NOMO-1 treated with dmso at 0.1 percent for 144 hours (cell line): ENCODE results near the gene SFXN5.
"Not testable (repeated sequence)": the region's sequence is repeated elsewhere in the genome, so short reads cannot be mapped to it uniquely, and the experiment has no call there.

Experiments
- DNase-seq: peaks from one replicate; lab custom pipeline; 2025; ENCODE audit not compliant: unreplicated experiment; lab: John Stamatoyannopoulos, UW

SFXN5 gene

GRCh38 chr2:73101626-73102256 lies 30.2 kb upstream of the SFXN5 start:
- no peak for DNase-seq

GRCh38 chr2:73100956-73101355 lies 29.4 kb upstream of the SFXN5 start:
- no peak for DNase-seq

- no peak for DNase-seq
Observed at GRCh38 chr2:73099486-73099885, 28.0 kb upstream of the SFXN5 start.

GRCh38 chr2:73095910-73096309 lies 24.4 kb upstream of the SFXN5 start:
- no peak for DNase-seq

GRCh38 chr2:73093601-73094218 lies 22.2 kb upstream of the SFXN5 start:
- DNase-seq: not testable (repeated sequence)

DNA sequence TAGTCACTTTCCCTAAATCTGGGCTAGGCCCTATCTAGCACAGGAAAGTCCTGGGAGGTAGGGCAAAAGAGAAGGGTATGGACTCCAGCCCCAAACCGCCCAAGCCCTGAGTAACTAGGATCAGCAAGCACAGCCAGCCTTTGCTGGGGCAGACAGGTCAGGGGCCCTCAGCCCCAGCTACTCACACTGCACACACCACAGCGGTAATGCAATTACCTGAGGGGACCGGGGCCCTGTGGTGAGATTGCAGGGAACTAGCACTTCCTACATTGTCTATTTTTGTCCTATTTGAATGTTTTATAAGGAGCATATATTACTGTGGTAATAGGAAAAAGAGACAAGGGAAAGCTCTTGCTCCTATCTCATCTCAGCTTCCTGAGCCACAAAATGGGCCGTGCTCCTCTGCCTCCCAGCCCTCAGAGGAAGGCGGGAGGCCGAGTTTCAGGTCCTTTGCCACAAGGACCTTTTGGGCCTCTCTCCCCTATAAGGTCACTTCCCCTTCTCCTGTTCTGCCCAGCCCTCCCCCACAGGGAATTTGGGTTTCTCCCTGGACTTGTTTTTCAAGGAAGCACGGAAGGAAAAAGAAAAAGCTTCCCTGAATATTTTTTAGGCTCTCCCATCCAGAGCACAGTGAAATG lies 20.8 kb upstream of the SFXN5 start:
- DNase-seq: no peak

DNA sequence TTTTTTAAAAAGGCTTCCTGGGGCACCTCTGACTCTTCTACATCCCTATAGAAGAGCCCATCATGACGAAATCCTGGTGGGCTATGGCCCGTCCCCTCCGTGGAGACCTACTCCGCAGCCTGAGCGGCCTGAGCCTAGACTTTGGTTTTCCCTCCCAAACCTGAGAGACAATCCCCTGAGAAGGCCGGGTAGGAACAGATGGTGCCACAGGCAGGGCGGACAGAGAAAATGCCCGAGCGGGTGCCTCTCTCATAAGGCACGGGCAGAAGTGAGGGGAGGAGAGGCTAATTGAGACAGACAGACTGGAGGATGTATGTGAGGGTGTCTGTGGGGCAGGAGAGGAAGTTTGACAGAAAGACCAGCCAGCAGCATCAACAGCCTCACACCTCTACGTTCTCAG lies 20.2 kb upstream of the SFXN5 start:
- no peak for DNase-seq

GRCh38 chr2:73091164-73091563 lies 19.7 kb upstream of the SFXN5 start:
- no peak for DNase-seq

DNA sequence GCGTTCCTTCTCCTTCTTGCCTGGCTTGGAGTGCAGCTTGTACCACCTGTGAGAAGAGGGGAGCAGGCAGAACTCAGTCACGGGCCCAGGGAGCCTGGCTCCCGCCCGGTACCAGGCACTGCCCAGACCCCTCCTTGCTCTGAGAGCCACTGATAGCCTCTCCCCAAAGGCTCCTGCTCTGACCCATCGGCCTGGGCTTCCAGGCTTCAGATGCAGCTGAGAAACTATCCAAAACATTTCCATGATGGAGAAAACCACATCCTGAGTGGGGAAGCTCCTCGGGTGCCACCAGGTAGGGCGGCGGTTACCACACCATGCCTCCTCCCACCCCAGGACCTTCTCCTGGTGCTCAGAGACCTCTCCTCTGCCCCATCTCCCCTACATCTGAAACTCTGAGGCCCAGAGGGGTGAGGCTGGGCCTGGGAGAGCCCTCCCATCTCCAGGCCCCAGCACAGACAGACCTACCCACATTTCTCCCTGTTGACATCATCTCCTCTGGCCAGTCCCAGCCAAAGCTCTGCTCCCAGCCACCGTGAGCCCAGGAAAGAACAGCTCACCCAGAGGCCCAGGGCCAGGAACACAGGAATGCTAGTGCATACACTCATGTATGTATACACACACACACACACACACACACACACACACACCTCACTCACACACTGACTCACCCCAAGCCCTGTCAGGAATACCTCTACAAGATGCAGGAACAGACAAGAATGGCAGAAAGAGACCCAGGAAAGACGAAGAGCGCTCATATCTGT lies 17.9 kb upstream of the SFXN5 start:
- no peak for DNase-seq

- no peak for DNase-seq
Observed at GRCh38 chr2:73088703-73089102, 17.2 kb upstream of the SFXN5 start.

GRCh38 chr2:73088211-73088610 lies 16.7 kb upstream of the SFXN5 start:
- DNase-seq: no peak

DNA sequence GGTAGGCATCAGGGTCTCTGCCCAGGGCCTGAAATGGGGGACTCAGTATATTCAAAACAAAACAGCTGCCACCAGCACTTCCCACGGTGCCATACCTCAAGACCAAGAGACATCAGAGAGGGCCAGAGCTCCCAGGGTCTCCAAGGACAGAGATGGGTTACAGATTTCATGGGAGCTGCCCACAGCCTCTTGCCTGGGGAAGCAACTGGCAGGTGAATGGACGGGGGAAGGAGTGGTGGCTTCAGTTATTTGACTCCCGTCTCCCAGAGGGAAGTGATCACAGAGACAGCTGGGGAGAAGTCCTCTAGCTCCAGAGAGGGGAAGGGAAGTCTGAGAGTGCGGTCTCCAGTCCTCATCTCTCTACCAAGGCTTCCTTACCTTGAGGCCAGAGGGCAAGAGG lies 15.8 kb upstream of the SFXN5 start:
- DNase-seq: no peak

- DNase-seq: no peak
Observed at GRCh38 chr2:73085691-73086090, 14.2 kb upstream of the SFXN5 start.

GRCh38 chr2:73084971-73085370 lies 13.5 kb upstream of the SFXN5 start:
- no peak for DNase-seq

DNA sequence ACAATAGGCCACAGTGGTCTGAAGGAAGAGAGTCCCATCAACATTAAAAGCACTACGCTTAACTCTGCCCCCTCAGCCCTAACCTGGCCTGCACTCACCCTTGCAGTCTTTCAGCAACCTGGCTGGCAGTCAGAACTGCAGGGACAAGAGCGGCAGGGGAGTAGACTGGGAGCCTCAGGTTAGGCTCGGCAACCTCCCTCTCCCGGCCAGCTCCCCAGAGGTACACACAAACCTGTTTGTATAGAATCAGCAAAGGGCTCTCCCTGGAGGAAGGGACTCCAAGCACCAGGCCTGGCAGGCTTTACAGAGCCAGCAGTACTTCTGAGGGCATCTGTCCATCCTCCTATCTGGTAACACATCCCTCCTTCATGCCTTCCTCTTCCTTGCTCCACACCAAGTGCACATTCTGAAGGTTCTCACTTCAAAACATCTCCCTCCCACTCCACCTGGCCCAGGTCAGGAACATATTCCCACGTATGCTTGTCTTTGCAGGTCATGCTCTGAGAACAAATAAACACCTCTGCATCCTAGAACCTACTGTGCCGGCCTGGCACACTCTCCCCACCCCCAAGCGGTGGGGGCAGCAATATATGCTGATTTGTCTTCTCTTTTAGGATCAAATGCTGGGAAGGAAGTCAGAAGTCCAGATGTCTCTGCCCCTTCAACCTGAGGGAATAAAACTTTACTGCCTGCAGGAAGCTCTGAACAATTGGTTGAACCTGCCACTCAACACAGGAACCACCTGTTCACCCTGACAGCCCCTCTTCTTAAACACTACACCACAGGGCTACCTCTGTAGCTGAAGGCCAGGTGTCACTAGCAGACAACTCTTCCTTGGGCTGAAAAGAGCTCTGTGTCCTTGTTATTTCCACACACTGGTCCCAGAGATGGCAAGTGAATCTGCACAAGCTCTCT lies 12.6 kb upstream of the SFXN5 start:
- DNase-seq: no peak

DNA sequence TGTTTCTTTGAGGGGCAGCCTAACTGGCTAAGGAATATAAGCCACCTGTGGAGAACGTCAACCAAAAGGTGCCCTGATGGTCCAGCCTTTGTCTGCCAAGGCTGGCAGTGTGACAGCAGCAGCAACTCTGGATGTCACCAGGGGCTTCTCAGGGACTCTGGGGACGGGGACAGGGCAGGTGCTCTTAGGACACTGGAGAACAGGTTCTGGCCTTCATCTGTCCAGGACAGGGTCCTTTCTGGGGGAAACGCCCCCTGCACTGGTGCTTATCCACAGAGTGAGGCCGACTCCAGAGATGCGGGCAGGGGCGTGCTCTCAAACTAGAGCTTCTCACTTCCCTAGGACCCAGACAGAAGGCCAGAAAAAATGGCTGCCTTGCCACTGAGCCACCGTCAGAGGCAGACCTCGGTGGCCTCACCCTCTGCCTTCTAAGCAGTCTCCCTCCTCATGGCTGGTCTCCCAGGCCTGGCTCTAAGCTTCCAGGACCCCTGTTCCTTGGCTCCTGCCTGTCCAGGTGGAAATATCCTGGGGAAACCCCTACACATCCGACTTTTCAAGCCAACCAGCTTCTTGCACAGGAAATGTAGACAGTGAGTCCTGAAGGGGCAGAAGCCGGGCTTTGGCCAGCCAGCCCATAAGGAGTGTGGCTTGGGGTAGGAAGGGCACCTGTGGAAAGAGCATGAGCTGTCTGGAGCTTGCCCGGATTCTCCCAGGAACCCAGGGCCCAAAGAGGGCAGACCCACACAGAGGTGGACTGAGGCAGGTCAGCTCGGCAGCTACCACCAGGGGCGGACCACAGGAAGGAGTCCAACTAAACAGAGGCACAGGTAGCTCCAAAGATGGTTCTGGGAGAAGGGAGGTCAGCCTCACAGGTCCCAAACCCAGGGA lies 11.3 kb upstream of the SFXN5 start:
- no peak for DNase-seq

DNA sequence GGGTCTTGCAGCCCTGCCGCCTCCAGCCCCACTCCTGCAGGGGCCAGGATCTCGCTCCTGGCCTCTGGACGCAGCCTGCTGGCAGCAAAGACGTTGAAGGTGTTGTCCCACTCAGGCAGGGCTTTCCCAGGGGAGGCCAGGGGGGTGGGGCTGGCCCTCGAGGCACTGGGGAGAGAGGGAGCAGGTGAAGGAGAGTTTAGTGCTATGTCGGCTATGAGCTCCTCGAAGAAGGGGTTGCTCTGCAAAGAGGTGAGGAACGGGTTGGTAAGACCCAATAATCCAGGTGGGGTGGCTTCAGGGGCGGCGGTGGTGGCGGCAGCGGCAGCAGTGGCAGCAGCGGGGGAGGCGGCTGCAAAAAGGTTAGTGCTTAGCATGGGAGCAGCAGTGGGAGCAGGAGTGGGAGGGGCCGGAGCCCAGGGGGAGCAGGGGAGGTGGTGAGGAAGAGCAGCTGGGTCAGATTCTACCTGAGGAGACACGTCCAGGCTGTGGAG lies 9.7 kb upstream of the SFXN5 start:
- DNase-seq: no peak

DNA sequence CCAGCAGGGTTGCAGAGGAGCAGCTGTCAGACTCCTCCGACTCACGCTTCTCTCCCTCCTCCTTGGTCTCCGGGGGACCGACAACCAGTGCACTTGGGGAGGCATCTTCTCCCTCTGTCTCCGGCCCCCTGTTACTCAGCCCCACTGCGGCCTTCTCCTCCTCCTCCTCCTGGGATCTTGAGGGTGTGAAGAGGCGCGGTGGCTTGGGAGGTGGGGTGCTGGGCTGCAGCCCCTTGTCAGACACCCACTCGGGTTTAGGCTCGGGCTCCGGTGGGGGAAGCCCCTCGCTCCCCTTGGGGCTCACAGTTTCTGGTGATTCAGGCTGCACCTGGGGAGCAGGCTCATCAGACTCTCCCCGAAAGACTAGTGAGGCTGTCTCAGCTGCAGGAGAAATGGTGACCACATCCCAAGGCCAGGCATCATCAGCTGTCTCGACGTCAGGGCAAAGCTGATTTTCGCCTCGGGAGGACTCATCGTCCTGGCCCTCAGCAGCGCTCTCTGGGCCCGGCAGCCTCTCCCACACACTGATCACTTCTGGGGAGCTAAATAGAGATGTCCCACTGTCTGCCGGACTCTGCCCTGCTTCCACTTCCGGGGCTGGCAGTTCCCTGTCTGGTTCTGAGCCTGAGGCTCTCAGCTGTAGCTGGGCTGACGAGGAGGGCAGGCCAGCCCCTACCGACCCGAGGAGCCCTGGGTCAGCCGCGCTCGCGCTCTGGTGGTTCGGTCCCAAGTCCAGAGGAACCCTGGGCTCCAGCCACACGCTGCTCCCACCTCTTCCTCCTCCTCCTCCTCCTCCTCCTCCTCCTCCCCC lies 9.0 kb upstream of the SFXN5 start:
- DNase-seq: no peak

GRCh38 chr2:73079636-73080035 lies 8.1 kb upstream of the SFXN5 start:
- DNase-seq: no peak
